Skin epidermis (tissue), 12 donors: ENCODE measurements around the gene MARCHF10.
"Not testable (repeated sequence)": the region's sequence is repeated elsewhere in the genome, so short reads cannot be mapped to it uniquely, and the experiment has no call there.

Source experiments
- H3K27ac ChIP-seq, 21 experiments: fragments of 200-600 bp; sonication (generic) in 11 of 21; one replicate each; pipeline ENCODE4 v1.5.0; 2020; ENCODE audit warnings: mild to moderate bottlenecking in 3 of 21, inconsistent platforms in 2 of 21, moderate library complexity in 2 of 21
- H3K4me3 ChIP-seq, 7 experiments: fragments of 200-600 bp; sonication (generic) in 2 of 7; one replicate each; pipeline ENCODE4 v1.5.0; 2020; ENCODE audit warnings: inconsistent platforms in 2 of 7, mild to moderate bottlenecking in 2 of 7, moderate library complexity in 1 of 7

The MARCHF10 gene

GRCh38 chr17:62692159-62692651 is 115.9 kb downstream of the MARCHF10 start:
- H3K27ac ChIP-seq = peak overlapping the region in 1 of 21 experiments; percentile 16
- no peak overlapping the region for H3K4me3 ChIP-seq

- not testable (repeated sequence) for H3K27ac ChIP-seq, H3K4me3 ChIP-seq
These were observed 116.6 kb downstream of the MARCHF10 start for GRCh38 chr17:62691589-62691915.

GRCh38 chr17:62690168-62690897 is 117.8 kb downstream of the MARCHF10 start:
- Histone ChIP-seq H3K4me3 (no peak overlapping the region), H3K27ac (no peak overlapping the region)

GRCh38 chr17:62689441-62690167 is 118.5 kb downstream of the MARCHF10 start:
- peak overlapping the region in 1 of 21 experiments; percentile 19 for H3K27ac ChIP-seq
- no peak overlapping the region for H3K4me3 ChIP-seq

GRCh38 chr17:62688398-62689160 is 119.5 kb downstream of the MARCHF10 start:
- no peak overlapping the region for H3K4me3 ChIP-seq
- H3K27ac ChIP-seq = no peak overlapping the region

GRCh38 chr17:62687997-62688396 is 120.1 kb downstream of the MARCHF10 start:
- Histone ChIP-seq H3K27ac (no peak overlapping the region), H3K4me3 (no peak overlapping the region)

- Histone ChIP-seq H3K27ac (no peak overlapping the region), H3K4me3 (no peak overlapping the region)
These were observed 123.9 kb downstream of the MARCHF10 start for GRCh38 chr17:62684179-62684578.

GRCh38 chr17:62681939-62682381 is 126.2 kb downstream of the MARCHF10 start:
- Histone ChIP-seq H3K27ac (peak overlapping the region in 7 of 21 experiments; percentile 23 to 55 (median 53)), H3K4me3 (no peak overlapping the region)

GRCh38 chr17:62681061-62681938 is 126.8 kb downstream of the MARCHF10 start:
- peak overlapping the region in 6 of 21 experiments; percentile 16 to 55 (median 54) for H3K27ac ChIP-seq
- no peak overlapping the region for H3K4me3 ChIP-seq

GRCh38 chr17:62680541-62681052 is 127.5 kb downstream of the MARCHF10 start:
- peak overlapping the region in 5 of 21 experiments; percentile 4 to 42 (median 39) for H3K27ac ChIP-seq
- no peak overlapping the region for H3K4me3 ChIP-seq

GRCh38 chr17:62679866-62680377 is 128.2 kb downstream of the MARCHF10 start:
- Histone ChIP-seq H3K27ac (peak overlapping the region in 2 of 21 experiments; percentile 39 to 42), H3K4me3 (no peak overlapping the region)

GRCh38 chr17:62678214-62678919 is 129.7 kb downstream of the MARCHF10 start:
- Histone ChIP-seq H3K27ac (no peak overlapping the region), H3K4me3 (no peak overlapping the region)

- Histone ChIP-seq H3K27ac (peak overlapping the region in 1 of 21 experiments; percentile 55), H3K4me3 (no peak overlapping the region)
These were observed 131.0 kb downstream of the MARCHF10 start for GRCh38 chr17:62676952-62677596.

- peak overlapping the region in 1 of 21 experiments; percentile 55 for H3K27ac ChIP-seq
- no peak overlapping the region for H3K4me3 ChIP-seq
These were observed 131.7 kb downstream of the MARCHF10 start for GRCh38 chr17:62676231-62676943.

- Histone ChIP-seq H3K4me3 (no peak overlapping the region), H3K27ac (peak overlapping the region in 1 of 21 experiments; percentile 31)
These were observed 132.4 kb downstream of the MARCHF10 start for GRCh38 chr17:62675701-62676100.

GRCh38 chr17:62675260-62675659 is 132.9 kb downstream of the MARCHF10 start:
- Histone ChIP-seq H3K4me3 (no peak overlapping the region), H3K27ac (peak overlapping the region in 4 of 21 experiments; percentile 3 to 31 (median 22))

- Histone ChIP-seq H3K27ac (peak overlapping the region in 5 of 21 experiments; percentile 2 to 31 (median 13)), H3K4me3 (no peak overlapping the region)
These were observed 133.3 kb downstream of the MARCHF10 start for GRCh38 chr17:62674841-62675240.
